Neural cell (in vitro differentiated cells): Measurements from ENCODE around the gene FBXO8. TPM values are rescaled to one million over a fixed set of nuclear protein-coding genes. Genes with fewer than 3 reads are reported as not detected.

Experiments
- H2AFZ ChIP-seq: fragments of 200-600, 300-800 bp; sonication (generic), shearing (Covaris generic); 2 replicates; pipeline ENCODE4 v1.6.0; 2014; ENCODE audit warnings: low read depth, mild to moderate bottlenecking, antibody characterized with exemption, low read length, moderate library complexity
- H3F3A ChIP-seq: fragments of 200-600 bp; shearing (Covaris generic); 2 replicates; pipeline ENCODE4 v1.6.1; 2016; ENCODE audit warnings: mild to moderate bottlenecking, moderate library complexity, mixed read lengths, antibody characterized with exemption, low read length; ENCODE audit not compliant: insufficient read depth, poor library complexity, severe bottlenecking
- H3K27ac ChIP-seq: fragments of 200-600, 300-800 bp; sonication (generic), shearing (Covaris generic); 2 replicates; pipeline ENCODE4 v1.5.1; 2014; ENCODE audit warnings: mild to moderate bottlenecking, low read length, moderate library complexity
- H3K27me3 ChIP-seq: fragments of 300-800, 200-600 bp; sonication (generic), shearing (Covaris generic); 2 replicates; pipeline ENCODE4 v1.6.0; 2014; ENCODE audit warnings: mild to moderate bottlenecking, low read depth, low read length, moderate library complexity; ENCODE audit not compliant: insufficient read depth
- H3K36me3 ChIP-seq: fragments of 300-800, 200-600 bp; sonication (generic), shearing (Covaris generic); 2 replicates; pipeline ENCODE4 v1.5.1; 2014; ENCODE audit warnings: mild to moderate bottlenecking, antibody characterized with exemption, low read length, moderate library complexity; ENCODE audit not compliant: insufficient read depth
- H3K4me2 ChIP-seq: fragments of 300-800, 200-600 bp; sonication (generic), shearing (Covaris generic); 2 replicates; pipeline ENCODE4 v1.6.0; 2014; ENCODE audit warnings: mild to moderate bottlenecking, low read length
- H3K4me3 ChIP-seq: fragments of 300-800, 200-600 bp; sonication (generic), shearing (Covaris generic); 2 replicates; pipeline ENCODE4 v1.5.1; 2014; ENCODE audit warnings: mild to moderate bottlenecking, low read length, moderate library complexity
- H3K79me2 ChIP-seq: fragments of 200-600 bp; shearing (Covaris generic); replicated peaks from 2 replicates; pipeline ENCODE4 v1.6.0; 2014; ENCODE audit warnings: mild to moderate bottlenecking, low read length, moderate library complexity; ENCODE audit not compliant: insufficient read depth
- H3K9ac ChIP-seq: fragments of 300-800, 200-600 bp; sonication (generic), shearing (Covaris generic); 2 replicates; pipeline ENCODE4 v1.6.1; 2016; ENCODE audit warnings: mild to moderate bottlenecking, low read length, mixed read lengths
- H3K9me2 ChIP-seq: fragments of 200-600 bp; shearing (Covaris generic); 2 replicates; pipeline ENCODE4 v1.6.1; 2016; ENCODE audit warnings: mild to moderate bottlenecking, low read length, mixed read lengths; ENCODE audit not compliant: insufficient read depth
- H3K9me3 ChIP-seq: fragments of 200-600, 300-800 bp; sonication (generic), shearing (Covaris generic); 2 replicates; pipeline ENCODE4 v1.6.1; 2016; ENCODE audit warnings: mild to moderate bottlenecking, mixed run types, low read length, moderate library complexity, mixed read lengths
- H4K20me1 ChIP-seq: fragments of 200-600 bp; shearing (Covaris generic); 2 replicates; pipeline ENCODE4 v1.6.1; 2016; ENCODE audit warnings: mild to moderate bottlenecking, mixed run types; ENCODE audit not compliant: insufficient read depth
- EP300 ChIP-seq: fragments of 450-650 bp; conservative IDR thresholded peaks from 2 replicates; pipeline ENCODE4 v1.6.1; 2014; ENCODE audit warnings: antibody characterized with exemption, mild to moderate bottlenecking, moderate library complexity; ENCODE audit not compliant: poor library complexity, severe bottlenecking
- EZH2 ChIP-seq: fragments of 200-600, 300-800 bp; shearing (Covaris generic), sonication (generic); IDR thresholded peaks from 2 replicates; pipeline ENCODE4 v1.6.1; 2014; ENCODE audit warnings: antibody characterized with exemption, low read length, borderline replicate concordance, mild to moderate bottlenecking; ENCODE audit not compliant: insufficient read depth, poor library complexity, severe bottlenecking
- MXI1 ChIP-seq: fragments of 450-650 bp; conservative IDR thresholded peaks from 2 replicates; pipeline ENCODE4 v1.6.1; 2014; ENCODE audit warnings: antibody characterized with exemption, mild to moderate bottlenecking; ENCODE audit not compliant: poor library complexity, severe bottlenecking
- POLR2AphosphoS5 ChIP-seq: IDR thresholded peaks from 2 replicates; pipeline ENCODE4 v1.6.1; 2012
- RAD21 ChIP-seq: fragments of 450-650 bp; conservative IDR thresholded peaks from 2 replicates; pipeline ENCODE4 v1.6.1; 2014; ENCODE audit warnings: antibody characterized with exemption, mild to moderate bottlenecking, moderate library complexity
- SMC3 ChIP-seq: fragments of 450-650 bp; conservative IDR thresholded peaks from 2 replicates; pipeline ENCODE4 v1.6.1; 2014; ENCODE audit warnings: antibody characterized with exemption, mild to moderate bottlenecking, moderate library complexity; ENCODE audit not compliant: poor library complexity
- TAF1 ChIP-seq: IDR thresholded peaks from 2 replicates; pipeline ENCODE4 v1.6.1; 2012; ENCODE audit warnings: low read depth
- polyA plus RNA-seq: library from polyadenylated mRNA; depleted of rRNA; stranded (reverse); fragments of >200 nt; gene quantifications from 2 replicates; pipeline ENCODE4 v1.2.3, GENCODE V29; 2014
- TF ChIP-seq, protein P1 (sequence below): IDR thresholded peaks from 2 replicates; pipeline ENCODE4 v1.6.1; 2012; ENCODE audit warnings: borderline replicate concordance
- TF ChIP-seq, protein P2 (sequence below): fragments of 450-650 bp; IDR thresholded peaks from 2 replicates; pipeline ENCODE4 v1.5.1; 2014; ENCODE audit warnings: antibody characterized with exemption, mild to moderate bottlenecking, moderate library complexity; ENCODE audit not compliant: poor library complexity, severe bottlenecking

The FBXO8 gene
- polyA plus RNA-seq, 1 donor from 2014 or later = 29.3 TPM

DNA sequence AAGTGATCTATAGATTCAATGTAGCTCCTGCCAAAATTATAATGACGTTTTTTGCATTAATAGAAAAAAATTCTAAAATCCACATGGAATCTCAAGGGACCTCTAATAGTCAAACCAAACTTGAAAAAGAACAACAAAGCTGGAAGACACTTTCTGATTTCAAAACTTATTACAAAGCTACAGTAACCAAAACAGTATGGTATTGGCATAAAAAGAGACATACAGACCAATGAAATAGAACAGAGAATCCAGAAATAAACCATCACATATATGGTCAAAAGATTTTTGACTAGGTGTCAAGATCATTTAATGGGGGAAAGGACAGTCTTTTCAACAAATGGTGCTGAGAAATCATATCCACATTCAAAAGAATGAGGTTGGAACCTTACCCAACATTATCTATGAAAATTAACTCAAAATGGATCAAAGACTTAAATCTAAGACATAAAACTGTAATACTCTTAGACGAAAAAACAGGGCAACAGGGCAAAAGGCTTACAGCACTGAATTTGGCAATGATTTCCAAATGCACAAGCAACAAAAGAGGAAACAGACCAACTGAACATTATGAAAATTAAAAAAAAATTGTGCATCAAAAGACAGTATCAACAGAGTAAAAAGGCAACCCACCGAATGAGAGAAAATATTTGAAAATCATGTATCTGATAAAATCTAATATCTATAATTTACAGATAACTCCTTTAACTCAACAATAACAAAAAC is 3.9 kb downstream of the FBXO8 start:
- H3K9me3 ChIP-seq = no peaks in the 10 kb centered on the region
- no peaks in the 10 kb centered on the region for H3K36me3 ChIP-seq
- H3K79me2 ChIP-seq = peaks cover 53% of the 10 kb centered on the region
- H3F3A ChIP-seq = no peaks in the 10 kb centered on the region
- no peak overlapping the region for H2AFZ ChIP-seq
- H3K4me2 ChIP-seq = no peak overlapping the region
- no peaks in the 10 kb centered on the region for H4K20me1 ChIP-seq
- no peak for TF ChIP-seq RAD21
- H3K9me2 ChIP-seq = no peaks in the 10 kb centered on the region
- H3K4me3 ChIP-seq = no peak overlapping the region
- no peak overlapping the region for H3K9ac ChIP-seq
- H3K27ac ChIP-seq = no peak overlapping the region
- no peaks in the 10 kb centered on the region for H3K27me3 ChIP-seq

DNA sequence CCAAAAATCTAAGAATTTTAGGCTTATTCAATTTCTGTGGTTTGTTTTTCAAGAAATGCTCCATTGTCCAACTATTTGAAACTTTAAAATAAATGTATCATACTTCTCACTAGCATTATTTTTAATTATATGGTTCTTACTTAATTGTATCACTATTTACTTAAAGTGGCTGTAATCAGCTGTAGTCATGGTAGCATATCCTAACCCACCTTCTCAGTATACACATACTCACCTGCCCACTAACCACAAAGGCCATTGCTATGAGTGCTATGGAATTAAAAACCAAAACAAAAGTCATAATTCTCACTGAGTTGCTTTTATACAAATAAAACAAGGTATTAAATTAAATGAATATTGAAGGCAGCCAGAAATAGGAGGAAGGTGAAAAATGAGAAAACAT is 5.0 kb downstream of the FBXO8 start:
- TF ChIP-seq EZH2 (no peak), POLR2AphosphoS5 (no peak), TAF1 (no peak), EP300 (no peak), MXI1 (no peak), RAD21 (no peak), SMC3 (no peak)
- TF ChIP-seq, protein P1, sequence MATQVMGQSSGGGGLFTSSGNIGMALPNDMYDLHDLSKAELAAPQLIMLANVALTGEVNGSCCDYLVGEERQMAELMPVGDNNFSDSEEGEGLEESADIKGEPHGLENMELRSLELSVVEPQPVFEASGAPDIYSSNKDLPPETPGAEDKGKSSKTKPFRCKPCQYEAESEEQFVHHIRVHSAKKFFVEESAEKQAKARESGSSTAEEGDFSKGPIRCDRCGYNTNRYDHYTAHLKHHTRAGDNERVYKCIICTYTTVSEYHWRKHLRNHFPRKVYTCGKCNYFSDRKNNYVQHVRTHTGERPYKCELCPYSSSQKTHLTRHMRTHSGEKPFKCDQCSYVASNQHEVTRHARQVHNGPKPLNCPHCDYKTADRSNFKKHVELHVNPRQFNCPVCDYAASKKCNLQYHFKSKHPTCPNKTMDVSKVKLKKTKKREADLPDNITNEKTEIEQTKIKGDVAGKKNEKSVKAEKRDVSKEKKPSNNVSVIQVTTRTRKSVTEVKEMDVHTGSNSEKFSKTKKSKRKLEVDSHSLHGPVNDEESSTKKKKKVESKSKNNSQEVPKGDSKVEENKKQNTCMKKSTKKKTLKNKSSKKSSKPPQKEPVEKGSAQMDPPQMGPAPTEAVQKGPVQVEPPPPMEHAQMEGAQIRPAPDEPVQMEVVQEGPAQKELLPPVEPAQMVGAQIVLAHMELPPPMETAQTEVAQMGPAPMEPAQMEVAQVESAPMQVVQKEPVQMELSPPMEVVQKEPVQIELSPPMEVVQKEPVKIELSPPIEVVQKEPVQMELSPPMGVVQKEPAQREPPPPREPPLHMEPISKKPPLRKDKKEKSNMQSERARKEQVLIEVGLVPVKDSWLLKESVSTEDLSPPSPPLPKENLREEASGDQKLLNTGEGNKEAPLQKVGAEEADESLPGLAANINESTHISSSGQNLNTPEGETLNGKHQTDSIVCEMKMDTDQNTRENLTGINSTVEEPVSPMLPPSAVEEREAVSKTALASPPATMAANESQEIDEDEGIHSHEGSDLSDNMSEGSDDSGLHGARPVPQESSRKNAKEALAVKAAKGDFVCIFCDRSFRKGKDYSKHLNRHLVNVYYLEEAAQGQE = no peak
- TF ChIP-seq, protein P2, sequence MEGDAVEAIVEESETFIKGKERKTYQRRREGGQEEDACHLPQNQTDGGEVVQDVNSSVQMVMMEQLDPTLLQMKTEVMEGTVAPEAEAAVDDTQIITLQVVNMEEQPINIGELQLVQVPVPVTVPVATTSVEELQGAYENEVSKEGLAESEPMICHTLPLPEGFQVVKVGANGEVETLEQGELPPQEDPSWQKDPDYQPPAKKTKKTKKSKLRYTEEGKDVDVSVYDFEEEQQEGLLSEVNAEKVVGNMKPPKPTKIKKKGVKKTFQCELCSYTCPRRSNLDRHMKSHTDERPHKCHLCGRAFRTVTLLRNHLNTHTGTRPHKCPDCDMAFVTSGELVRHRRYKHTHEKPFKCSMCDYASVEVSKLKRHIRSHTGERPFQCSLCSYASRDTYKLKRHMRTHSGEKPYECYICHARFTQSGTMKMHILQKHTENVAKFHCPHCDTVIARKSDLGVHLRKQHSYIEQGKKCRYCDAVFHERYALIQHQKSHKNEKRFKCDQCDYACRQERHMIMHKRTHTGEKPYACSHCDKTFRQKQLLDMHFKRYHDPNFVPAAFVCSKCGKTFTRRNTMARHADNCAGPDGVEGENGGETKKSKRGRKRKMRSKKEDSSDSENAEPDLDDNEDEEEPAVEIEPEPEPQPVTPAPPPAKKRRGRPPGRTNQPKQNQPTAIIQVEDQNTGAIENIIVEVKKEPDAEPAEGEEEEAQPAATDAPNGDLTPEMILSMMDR = no peak
- Histone ChIP-seq H3K4me2 (no peak overlapping the region), H3K4me3 (no peak overlapping the region), H4K20me1 (no peaks in the 10 kb centered on the region), H3K9me3 (no peaks in the 10 kb centered on the region), H3K9me2 (no peaks in the 10 kb centered on the region), H3K27ac (no peak overlapping the region), H3K9ac (no peak overlapping the region), H2AFZ (no peak overlapping the region), H3K79me2 (peaks cover 54% of the 10 kb centered on the region), H3K27me3 (no peaks in the 10 kb centered on the region), H3K36me3 (no peaks in the 10 kb centered on the region), H3F3A (no peaks in the 10 kb centered on the region)
